Mesenteric fat pad (tissue), 1 donor: ENCODE data around the gene ACO2. TPM values are rescaled to one million over a fixed set of nuclear protein-coding genes. Genes with fewer than 3 reads are reported as not detected.
"Not testable (repeated sequence)": the region's sequence is repeated elsewhere in the genome, so short reads cannot be mapped to it uniquely, and the experiment has no call there.

Experiments
- DNase-seq: peaks from one replicate; pipeline ENCODE4 v3.0.0-alpha.2; 2020; ENCODE audit warnings: low spot score
- total RNA-seq: library from RNA; stranded (reverse); fragmentation: NEBNext Ultra II Directional; extraction: Animal tissue kit (Norgen Biotek cat#: 25700); gene quantifications from one replicate; pipeline ENCODE4 v1.2.1, GENCODE V29; 2021
- donor health status: DM: yes; HTN: yes; CAD: no.

Gene ACO2
- total RNA-seq, 1 donor from 2014 or later: 109 TPM

DNA sequence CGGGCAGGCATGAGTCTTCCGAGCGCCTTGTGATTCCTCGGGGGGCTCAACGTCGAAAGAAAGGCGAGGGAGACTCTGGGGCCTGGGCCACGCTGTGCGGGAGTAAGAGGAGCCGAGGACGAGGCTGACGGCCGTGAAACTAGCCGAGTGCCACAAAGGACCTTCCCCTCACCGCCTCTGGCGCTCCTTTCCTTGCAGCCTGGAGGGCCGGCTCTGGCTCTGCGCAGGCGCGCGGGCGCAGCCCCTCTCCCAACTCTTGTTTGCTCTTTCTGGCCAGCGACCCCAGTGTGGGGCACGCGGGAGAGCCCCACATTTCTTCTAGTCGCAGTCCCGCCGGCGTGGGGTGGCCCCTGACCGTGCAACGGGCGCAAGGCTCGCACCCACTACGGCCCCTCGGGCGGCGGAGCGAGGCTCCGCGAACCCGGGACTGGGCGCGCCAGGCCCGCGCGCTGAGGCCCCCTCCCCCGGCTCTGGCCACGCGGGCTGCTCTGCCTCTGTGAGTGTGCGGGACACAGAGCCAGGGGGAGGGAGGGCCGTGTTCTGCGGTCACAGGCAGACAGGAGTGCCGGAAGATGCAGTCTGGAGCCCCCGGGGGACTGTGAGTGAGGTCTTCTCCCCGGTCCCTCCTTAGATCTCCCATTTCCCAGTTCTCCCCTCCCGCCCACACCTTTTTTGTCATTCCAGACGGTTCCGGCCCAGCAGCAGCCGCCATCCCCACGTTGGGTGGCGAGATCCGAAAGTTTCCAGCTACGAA lies 21.3 kb upstream of the ACO2 start:
- DNase-seq: no peak

DNA sequence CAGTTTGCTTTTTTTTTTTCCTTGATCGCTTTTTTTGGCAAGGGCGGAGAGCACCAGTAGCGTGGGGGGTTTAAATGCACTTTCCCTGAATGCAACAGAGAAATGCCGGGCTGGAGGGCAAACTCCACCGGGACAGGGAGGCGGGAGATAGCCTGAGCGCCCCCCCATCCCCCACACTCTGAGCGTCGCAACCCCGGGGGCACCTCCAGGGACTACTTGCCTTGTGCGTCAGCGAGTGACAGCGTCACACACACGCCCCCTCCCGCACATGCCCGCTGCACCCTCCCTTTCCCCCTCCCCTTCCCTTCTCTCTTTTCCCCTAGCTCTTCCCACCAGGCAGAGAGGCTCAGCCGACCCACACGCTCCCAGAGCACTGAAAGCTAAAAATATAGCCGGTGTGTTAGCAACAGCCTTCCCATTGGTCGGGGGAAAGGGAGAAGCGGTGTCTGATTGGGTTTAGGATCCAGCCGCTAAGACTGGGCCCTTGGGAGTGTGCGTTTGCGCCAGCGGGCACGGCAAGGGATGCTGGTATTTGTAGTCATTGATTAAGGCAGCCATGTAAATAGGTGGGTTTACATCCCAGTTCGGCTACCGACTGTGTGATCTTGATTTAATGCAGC lies 20.6 kb upstream of the ACO2 start:
- DNase-seq: peak; percentile 96

DNA sequence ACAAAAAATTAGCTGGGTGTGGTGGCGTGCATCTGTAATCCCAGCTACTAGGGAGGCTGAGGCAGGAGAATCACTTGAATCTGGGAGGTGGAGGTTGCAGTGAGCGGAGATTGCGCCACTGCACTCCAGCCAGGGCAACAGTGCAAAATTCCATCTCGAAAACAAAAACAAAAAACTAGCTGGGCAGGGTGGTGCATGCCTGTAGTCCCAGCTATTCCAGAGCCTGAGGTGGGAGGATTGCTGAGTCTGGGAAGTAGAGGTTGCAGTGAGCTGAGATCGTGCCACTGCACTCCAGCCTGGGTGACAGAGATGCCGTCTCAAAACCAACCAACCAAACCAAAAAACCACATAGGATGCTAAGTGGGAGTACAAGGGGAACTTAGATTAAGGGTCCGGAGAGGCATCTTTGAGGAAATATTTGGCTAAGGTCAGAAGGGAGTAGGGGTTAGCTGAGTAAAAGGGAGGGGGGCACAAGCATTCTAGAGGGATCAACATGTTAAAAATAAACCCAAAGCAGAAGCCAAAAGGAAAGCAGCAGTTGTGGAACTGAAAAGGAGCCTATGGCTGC lies 10.7 kb upstream of the ACO2 start:
- no peak for DNase-seq

DNA sequence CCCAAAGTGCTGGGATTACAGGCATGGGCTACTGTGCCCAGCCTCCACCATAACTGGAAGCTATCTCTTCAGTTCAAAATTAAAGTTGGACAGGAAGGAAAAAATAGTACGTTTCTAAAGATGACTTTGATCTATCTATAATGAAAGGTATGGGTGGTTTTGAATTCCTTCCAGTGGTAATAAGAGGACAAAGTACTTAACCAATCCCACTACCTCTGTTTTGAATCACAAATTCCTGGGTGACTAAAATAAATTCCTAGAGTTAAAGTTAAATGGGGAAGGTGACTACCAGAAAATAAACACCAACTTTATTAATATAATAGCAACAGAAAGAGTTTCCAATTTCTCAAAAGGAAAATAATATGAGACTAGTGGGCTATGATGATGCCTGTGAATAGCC lies 9.5 kb upstream of the ACO2 start:
- no peak for DNase-seq

DNA sequence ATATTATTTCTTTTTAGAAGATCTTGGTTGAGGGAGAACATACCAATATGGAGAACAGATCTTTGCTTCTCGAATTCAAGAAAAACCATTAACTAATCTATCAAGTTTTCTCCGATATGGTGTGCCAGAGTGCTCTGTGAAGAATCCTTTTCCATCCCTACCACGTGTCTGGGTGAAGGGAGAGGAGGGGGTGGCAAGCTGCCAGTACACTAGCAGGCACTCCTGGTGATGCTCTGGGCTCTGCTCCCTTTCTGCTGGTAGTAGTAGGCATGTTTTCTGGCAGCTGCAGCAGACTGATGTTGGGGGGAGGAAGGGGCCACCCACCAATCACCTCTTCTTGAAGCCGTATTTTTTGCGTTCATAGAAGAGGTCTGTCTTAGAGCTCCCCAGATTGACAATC lies 8.8 kb upstream of the ACO2 start:
- DNase-seq: not testable (repeated sequence)

DNA sequence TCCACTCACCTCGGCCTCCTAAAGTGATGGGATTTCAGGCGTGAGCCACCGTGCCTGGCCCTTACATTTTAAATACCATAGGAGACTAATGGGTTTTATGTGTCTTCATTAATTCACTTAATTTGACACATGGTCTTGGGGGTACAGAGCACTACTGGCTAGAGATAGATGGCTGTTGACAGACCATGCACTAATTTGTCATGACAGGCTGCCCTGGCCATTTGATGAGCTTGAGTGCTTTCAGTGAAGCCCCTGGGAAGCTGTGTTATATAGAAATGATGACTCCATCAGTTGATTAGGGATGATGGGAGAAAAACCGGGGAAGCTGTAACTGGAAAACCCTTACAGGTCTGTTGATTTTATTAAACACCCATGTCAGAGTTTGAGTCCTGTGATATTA lies 7.0 kb upstream of the ACO2 start:
- no peak for DNase-seq

DNA sequence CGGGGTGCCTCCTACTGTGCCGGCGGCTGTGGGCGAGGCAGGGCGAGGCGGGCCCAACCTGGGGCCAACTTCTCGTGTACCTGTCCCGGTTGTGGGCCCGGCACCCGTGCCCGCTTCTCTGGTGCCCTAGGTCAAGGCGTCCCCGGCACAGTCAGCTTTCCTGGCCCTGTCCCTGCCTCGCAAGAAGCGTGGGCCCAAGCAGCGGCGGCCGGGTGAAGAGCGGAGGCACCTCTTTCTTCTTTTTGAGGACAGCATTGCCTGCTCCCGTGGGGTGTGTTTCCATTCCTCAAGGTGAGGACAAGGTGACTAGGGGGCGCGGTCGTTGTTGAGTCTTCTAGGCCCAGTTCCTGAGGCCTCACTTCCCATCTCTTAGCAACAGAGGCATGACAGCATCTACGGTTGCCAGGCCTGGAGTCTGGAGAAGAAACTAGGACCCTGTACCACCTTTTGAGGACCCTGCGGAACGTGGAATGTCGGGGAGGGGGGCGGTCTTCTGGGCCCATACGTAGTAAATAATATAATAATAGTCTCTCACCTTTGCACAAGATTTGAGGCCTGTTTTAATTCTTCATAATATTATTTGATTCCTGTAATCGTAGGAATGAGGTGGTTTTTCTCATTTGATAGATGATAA lies 418 bp downstream of the ACO2 start:
- DNase-seq: no peak

DNA sequence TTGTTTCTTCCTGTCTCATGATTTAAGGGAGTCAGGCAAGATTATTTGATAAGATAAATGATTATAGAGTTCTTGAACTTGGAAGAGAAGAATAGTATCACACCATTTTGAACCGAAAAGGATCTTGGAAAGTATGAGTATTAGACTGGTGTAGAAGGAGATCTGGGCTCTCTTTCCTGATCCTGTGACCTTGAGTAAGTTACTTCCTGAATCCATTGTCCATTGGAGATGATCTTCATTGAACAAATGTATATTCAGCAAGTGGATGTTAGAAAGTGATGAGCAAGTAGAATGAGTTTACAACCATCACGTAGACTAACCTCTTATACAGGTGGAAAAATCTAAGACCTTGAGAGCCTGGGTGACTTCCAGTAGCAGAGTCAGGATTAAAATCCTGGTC lies 2.0 kb downstream of the ACO2 start:
- DNase-seq: no peak

DNA sequence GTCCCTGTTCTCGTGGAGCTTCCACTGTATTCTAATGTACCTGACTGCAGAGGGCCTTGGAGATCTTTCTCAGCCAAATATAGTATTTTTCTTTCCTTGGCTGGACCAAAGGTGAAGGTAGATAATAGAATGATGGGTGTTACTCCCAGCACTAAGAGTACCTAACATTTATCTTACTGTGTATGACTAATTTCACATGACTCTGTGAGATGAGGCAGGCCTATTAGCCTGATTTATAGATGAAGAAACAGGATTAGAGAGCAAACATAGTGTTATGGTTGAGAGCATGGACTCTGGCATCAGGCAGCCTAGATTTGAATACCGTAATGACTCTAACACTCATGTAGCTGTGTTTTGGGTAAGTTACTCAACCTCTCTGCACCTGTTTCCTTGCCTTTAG lies 2.7 kb downstream of the ACO2 start:
- DNase-seq: no peak

DNA sequence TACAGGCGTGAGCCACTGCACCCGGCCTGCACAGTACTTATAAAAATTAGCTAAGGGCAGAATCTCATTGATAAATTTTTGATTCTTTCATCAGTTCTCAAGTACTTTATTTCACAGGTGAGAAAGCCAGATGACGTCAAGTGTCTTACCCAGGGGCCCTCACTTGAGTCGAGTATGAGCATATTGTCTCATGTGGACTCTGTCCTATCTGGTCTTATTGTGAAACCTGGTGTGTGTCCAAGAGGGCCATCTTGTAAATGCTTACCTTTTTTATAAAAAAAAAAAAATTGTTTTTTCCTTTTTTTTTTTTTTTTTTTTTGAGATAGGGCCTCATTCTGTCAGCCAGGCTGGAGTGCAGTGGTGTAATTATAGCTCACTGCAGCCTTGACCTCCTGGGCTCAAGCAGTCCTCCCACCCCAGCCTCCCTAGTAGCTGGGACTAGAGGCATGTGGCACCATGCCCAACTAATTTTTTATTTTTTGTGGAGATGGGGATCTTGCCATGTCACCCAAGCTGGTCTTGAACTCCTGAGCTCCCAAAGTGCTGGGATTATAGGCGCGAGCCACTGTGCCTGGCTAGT lies 6.0 kb downstream of the ACO2 start:
- DNase-seq: no peak

DNA sequence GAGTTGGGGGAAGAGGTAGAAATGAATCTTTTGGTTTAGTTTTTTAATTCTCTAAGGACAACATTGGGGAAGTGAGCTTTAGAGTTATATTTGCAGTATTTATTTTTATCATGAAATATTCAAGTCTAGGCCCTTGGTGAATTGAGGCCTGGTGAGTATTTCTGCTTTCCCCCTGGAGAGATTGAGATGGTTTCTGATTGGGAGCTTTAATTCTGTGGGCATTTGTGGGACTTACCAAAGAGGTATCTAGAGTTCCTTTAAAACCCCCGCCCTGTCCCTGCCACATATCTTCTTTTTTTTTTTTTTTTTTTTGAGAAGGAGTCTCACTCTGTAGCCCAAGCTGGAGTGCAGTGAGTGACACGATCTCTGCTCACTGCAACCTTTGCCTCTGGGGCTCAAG lies 9.6 kb downstream of the ACO2 start:
- no peak for DNase-seq

DNA sequence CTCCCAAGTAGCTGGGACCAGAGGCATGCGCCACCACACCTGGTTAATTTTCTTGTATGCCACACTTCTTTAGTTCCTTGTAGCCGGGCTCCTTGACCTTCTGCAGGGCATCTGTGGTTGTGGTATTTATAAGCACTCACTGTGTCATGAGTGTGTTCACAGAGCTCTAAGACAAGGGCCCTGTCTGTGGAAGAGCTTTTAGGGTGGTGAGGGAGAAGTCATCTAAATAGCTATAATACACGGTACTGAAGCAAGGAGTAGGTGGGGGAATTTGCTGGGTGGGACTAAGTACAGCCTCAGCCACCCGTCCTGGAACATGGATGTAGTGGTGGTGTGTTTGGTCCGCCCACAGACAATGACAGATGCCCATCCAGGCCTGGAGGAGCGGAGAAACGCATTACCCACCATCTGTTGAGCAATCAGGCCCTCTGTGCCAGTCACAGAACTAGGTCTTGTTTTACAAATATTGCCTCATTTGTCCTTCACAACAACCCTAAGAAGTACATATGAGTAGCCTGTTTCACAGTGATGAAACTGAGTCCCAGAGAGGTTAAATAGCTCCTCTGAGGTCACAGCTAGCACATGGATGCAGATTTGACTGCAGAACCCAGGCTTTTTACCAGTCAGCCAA lies 10.1 kb downstream of the ACO2 start:
- DNase-seq: no peak

DNA sequence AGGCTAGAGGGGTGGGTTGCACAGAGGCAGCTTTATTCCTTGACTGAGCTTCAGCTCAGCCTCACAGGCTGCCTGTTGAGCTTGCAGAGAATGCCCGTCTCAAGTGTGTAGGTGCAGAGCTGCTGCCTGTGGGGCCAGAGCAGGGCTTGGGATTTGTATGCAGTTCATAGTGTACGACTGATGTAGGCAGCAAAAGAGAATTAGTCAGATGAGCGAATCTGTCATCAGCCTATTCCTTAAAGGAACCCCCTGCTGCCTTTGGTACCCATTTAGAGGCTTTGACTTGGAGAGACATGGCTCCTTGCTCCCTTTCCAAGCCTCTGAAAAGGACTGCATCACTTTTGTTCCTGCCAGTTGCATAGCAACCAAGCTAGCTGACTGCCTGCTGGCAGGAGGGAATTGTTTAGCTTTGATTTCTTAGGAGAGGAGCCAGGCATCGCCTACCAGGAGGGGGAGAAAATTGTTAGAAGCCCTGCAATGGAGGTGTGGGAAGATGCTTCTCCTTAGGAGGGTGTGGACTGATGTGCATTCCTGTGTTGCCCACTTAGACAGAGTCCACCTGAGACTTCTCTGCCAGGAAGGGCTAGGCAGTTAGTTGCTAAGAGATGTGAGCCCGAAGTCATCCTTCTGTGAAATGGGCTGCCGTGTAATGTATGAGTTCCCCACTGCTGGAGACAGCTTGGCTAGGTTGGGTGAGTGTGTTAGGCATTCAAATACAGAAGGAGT lies 10.9 kb downstream of the ACO2 start:
- no peak for DNase-seq

DNA sequence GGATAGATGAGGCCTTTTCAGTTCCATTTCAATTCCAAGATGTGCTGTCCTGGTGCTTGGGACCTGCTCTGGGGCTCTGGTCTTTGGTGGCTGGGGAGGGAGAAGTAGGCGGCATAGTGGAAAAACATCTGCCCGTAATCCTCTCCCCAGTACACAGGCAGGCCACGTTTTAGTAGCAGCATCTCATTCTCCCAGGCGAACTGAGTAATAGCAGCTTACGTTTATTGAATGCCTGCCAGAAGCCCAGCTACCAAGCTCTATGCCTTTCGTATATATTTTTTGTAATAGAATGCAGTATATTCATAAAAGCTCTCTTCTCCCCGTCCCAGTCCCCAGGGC lies 11.4 kb downstream of the ACO2 start:
- no peak for DNase-seq

DNA sequence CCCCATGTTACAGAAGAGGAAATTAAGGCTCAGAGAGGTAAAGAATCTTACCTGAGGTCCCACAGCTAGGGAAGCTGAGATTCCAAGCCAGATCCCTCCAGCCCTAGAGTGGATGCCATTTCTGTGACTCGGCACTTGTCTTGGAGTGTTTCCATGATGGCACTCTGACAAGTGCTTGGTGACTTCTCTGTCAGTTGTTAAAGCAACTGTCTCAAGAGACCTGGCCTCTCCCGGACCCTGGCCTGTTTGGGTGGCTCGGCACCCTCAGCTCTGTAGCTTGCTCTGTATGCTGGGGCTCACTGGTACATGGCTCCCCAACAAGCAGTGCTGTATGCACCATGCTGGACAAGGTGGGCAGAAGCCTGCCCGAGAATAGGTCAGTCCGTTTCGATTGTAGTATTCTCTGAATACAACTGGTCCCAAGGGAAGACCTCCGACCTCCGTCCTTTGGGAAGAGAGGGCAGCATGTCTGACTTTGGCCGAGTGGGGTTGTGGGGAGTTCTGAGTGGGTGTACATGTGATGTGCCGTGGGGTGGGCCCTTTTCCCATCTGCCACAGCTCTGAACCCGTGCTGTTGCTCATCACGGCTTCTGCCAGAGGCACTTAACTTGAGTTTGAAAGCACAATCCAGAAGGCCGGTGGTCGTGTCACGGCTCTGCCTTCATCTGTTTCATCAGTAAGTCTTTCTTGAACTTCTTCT lies 12.4 kb downstream of the ACO2 start:
- DNase-seq: no peak

DNA sequence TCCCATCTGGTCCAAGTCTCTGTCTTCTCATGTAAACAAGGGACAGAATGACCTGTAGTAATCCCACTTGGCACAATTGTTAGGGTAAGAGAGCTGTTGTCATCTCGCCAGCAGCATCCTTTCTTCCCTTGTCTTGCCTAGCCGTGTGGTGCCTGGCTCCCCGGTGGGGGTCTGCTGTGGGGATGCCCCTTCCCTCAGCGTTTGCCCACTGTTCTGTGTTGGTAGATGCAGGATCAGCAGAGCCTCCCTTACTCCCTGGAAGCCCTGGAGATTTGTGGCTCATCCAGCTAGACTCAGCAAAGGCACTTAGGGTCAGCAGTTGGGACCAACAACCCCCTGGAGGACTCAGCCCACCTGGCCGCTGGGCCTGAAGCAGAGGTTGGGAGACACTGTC lies 13.0 kb downstream of the ACO2 start:
- DNase-seq: no peak

DNA sequence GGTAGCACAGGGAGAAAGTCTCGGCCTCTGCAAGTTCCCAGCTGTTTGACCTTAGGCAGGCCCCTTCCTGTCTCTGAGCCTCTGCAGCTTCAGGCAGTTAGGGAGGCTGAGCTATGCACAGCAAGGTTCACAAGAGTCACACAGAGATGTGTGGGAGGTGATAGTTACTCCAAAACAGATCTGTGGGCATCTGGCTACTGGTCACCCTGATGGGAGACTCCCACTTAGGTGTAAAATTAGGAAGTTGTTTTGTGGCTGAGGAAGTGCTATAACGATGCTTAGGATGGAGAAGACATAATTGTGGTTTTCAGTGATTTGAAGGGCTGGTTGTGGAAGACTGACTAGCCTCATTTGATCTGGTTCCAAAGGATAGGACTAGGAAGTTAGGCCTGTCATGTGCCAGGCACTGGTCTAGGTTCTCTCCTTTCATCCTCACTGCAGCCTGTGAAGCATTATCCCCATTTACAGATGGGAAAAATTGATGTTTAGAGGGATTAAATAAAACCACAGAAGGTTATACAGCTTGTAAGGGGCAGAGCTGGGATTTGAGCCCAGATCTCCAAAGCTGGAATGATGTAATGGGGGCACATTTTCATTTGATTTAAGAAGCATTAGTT lies 13.5 kb downstream of the ACO2 start:
- DNase-seq: no peak

DNA sequence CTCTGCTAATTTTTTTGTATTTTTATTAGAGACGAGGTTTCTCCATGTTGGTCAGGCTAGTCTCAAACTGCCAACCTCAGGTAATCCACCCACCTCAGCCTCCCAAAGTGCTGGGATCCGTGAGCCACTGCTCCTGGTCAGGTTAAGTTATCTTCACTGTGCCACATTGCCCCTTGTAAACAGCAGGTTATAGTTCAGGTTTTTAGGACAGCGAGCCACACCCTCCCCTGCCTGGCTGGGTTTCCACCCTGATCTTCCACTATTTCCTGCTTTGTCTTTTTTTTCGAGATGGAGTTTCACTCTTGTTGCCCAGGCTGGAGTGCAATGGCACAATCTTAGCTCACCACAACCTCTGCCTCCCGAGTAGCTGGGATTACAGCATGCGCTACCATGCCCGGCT lies 16.1 kb downstream of the ACO2 start:
- DNase-seq: no peak

DNA sequence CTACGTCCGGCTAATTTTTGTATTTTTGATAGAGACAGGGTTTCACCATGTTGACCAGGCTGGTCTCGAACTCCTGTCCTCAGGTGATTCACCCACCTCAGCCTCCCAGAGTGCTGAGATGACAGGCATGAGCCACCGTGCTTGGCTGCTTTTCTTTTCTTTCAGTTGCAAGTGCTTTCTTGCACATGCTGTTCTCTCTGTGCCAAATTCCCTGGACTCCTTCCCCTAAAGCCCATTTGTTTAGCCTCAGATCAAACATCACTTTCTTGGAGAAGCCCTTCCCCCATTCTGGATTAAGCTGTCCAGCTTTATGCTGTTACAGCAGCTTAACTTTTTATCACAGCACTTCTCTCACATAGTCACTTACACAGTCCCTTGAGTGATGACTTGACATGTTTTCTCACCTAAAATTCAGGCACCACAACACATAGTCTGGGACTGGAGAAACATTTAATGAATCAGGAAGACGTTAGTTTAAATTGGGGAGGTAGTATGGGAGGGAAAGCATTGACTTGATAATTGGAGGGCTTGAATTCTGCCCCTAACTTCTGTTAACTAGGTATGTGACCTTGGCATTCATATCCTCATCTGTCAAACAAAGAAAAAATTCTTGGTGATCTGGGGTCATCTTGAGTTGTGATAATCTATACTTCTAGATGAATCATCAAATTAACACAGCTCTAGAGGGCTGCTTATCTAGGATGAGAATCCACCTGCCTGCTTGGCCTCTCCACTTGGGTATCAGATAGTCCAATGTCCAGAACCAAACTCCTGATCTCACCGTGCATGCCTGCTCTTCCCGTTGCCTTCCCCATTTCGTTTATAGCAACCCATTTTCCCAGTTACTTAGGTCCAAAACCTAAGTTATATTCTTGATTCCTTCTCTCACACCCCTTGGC lies 18.4 kb downstream of the ACO2 start:
- no peak for DNase-seq
